GM12875 (cell line): ENCODE data around the gene TMEM135.
"Not testable (repeated sequence)": the region's sequence is repeated elsewhere in the genome, so short reads cannot be mapped to it uniquely, and the experiment has no call there.

Experiments used
- H3K4me3 ChIP-seq: one replicate; pipeline ENCODE4 v1.5.1; 2011; ENCODE audit warnings: low read depth, low read length, control low read depth
- CTCF ChIP-seq: IDR thresholded peaks from 2 replicates; pipeline ENCODE4 v1.5.1; 2011; ENCODE audit warnings: low read depth, mild to moderate bottlenecking, control low read depth, inconsistent platforms, low read length, moderate library complexity, borderline replicate concordance; ENCODE audit not compliant: insufficient read depth

The TMEM135 gene

GRCh38 chr11:87037450-87038234 is at the start of gene TMEM135:
TMEM135 (plus strand) TSS chr11:87037934; CDS start chr11:87038046, 112 bp downstream.
- no peak for TF ChIP-seq CTCF
- peak within 1 kb of the TSS; percentile 75 for H3K4me3 ChIP-seq

DNA sequence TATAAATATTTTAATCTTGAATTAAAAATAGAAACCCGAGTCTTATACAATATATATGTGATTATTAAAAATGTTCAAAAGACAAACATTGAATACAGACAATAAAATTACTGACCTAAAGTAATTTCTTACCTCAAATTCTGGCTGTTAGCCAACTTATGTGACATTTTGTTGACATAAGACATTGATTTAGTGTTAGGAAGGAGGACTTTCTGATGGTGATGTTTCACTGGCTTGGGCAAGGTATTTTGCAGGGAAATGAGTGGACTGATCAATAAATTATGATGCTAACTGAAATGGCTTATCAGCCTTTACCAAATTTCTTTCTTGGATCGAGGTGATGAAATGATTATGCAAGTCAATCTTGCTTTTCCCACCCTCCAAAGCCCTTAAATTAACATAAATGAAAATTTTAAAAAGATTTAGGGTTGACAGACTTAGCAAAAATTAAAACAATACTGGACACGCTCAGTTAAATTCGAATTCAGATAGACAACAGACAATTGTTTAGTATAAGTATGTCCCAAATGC is 49.3 kb upstream of the TMEM135 start:
- TF ChIP-seq CTCF = no peak
- no peak overlapping the region for H3K4me3 ChIP-seq

DNA sequence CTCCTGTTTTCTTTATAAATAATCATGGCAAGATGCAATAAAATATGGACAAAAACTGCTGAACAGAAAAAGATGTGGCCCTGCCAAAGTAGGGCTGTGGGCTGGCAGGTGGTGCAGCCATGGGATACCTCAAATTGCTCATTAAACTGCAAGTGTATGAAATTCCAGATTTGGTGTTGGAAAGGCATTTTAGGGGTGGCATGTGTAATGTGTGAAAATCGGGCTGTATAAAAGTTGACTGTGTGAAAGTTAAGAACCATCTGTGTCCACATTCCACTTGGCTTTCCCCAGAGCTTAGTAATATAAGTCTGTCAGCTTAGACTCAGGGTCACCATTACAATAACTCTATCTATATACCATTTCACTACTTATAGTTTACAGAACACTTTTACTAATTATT is 47.7 kb upstream of the TMEM135 start:
- H3K4me3 ChIP-seq = no peak overlapping the region
- no peak for TF ChIP-seq CTCF

DNA sequence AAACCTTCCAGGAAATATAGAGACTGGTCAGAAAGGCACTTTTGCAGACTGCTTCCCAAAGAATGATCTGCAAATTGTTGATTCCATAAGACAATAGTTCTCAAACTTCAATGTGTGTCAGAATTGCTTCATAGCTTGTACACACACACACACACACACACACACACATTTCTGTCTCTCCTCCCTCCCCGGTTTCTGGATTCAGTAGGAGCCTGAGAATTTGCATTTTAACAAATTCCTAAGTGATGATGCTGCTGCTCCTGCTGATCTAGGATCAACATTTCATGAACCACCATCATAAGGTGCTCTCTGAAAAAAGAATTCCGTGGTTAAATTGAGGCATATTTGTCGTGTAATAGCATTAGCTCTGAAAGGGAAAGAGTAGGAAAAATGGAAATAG is 47.2 kb upstream of the TMEM135 start:
- TF ChIP-seq CTCF = no peak
- no peak overlapping the region for H3K4me3 ChIP-seq

- H3K4me3 ChIP-seq = no peak overlapping the region
- TF ChIP-seq CTCF = no peak
These were observed 46.4 kb upstream of the TMEM135 start for GRCh38 chr11:86991341-86991740.

- not testable (repeated sequence) for H3K4me3 ChIP-seq
These were observed 45.4 kb upstream of the TMEM135 start for GRCh38 chr11:86992340-86992739.

DNA sequence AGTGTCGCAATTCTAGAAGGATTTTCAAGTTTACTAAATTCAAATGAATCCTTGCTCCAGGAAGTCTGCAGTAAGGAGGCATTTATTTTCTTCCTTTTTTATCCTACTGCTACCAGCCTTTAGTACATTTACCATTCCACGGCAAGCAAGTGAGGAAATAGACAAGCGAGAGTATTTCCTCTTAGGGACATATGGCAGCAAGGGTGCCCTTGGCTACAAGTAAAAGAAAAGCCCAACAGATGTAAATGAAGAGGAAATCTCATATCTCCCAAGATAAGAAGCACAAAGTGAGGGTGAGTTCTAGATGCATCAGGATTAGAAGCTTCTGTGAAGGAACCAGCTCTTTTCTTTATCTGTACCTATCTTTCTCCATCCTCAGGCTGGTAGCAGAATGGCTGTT is 44.7 kb upstream of the TMEM135 start:
- no peak overlapping the region for H3K4me3 ChIP-seq
- TF ChIP-seq CTCF = no peak
